ENCODE data around the gene DOC2B. TPM values are rescaled to one million over a fixed set of nuclear protein-coding genes. Genes with fewer than 3 reads are reported as not detected.
"Not testable (repeated sequence)": the region's sequence is repeated elsewhere in the genome, so short reads cannot be mapped to it uniquely, and the experiment has no call there.

The DOC2B gene
- total RNA-seq = 4.5 TPM
- long read RNA-seq, partial matches to known transcripts = 0 of 2 reads
- long read RNA-seq, other reads (novel, unspliced or antisense) = 2 of 2 reads

DNA sequence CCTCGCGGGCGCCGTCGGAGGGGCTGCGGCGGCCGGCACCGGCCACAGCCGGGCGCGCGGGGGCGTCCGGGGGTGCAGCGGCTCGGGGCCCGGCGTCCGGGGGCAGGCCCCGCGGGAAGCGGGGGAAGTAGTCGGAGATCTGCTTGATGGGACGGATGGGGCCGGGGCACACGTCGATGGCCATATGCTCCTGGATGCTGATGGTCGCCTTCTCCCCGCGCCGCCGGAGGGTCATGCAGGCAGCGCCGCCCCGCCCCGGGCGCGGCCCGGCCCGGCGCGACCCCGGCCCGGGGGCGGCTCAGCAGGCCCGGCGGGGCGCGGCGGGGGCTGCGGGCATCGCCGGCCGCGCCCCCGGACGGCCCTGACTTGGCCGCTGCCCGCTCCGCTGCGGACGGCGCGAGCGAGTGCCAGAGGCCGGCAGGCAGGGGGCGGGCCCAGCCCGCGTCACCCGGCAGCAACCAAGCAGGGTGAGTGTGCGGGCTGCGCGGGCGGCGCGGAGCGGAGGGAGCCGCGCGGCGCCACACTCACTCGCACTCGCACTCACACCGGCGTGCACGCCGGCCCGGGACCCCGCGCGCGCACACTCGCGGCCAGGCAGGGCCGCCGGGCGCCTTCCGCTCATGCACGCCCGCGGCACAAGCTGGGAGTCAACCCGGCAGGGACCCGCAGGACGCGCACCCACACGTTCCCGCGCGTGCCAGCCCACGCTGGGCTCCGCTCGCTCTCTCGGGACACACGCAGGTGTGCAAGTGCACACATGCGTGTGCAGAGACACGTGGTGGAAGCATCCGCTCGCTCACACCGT lies at the start of gene DOC2B:
TSS of gene DOC2B (minus strand) at position 406 of the 805 bp plus-strand sequence. CDS start at position 235, 171 bp downstream.
- intact Hi-C loops (cut with DNase I) = loop anchor here (5.0 kb wide), 2 partner anchors 51 to 126 kb away; no protein-coding TSS in a partner anchor
- DNase-seq (ENCODE audit: missing footprints) = peak; percentile 80
- peak; percentile 82 for ATAC-seq

DNA sequence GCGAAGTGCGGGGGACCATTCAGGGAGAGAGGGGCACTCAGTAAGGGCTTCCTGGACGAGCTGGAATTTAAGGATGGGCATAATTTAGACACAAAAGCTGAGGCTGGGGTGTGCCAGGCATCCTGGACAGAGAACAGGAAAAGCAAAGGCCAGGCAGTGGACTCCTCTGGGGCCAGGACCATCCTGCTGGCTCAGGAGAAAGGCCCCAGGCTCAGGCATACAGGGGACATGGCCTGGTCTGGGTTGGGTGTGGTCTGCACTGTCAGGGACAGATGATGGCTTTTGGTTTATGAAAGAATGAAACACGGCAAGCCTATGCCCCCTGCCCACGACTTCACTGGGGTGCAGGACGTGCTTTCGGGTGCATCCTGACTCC lies 48.9 kb upstream of the DOC2B start:
- ATAC-seq (no peak), DNase-seq (ENCODE audit: missing footprints) (peak; percentile 9)
- intact Hi-C loops (cut with DNase I) = loop anchor here (5.0 kb wide), 1 partner anchor 48 kb away; the partner anchor contains the start of gene DOC2B

DNA sequence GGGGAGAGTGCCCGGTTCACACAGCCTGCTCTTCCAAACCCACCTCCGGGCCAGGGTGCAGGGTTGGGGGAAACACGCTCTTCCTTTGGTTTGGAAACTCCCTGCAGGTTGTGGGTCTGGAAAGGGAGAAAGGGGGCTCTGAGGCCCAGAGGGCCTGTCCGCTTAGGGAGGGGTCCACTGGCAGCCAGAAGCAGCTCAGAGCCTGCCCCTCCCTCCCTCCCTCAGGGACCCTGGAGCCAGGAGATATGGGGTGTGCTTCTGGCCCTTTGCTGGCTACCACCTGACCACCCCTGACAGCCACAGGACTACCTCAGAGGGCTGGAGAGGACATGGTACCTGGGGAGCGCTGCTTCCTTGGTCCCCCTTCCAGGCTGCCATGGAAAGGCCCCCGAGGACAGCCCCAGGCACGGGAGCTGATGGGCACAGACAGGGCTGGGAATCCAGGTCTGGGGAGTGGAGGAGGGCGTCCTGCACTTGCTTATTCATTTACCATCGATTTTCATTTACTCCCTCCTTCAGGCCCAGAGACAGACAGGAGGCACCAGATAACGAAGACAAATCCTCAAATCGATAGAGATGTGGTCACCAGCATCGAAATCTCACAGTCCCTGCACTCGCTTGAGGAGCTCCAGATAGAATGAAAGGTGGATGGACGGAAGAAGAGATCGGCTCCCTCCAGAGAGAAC lies 48.4 kb upstream of the DOC2B start:
- DNase-seq (ENCODE audit: missing footprints) = peak; percentile 9
- intact Hi-C loops (cut with DNase I) = loop anchor here (5.0 kb wide), 1 partner anchor 48 kb away; the partner anchor contains the start of gene DOC2B
- ATAC-seq = no peak

DNA sequence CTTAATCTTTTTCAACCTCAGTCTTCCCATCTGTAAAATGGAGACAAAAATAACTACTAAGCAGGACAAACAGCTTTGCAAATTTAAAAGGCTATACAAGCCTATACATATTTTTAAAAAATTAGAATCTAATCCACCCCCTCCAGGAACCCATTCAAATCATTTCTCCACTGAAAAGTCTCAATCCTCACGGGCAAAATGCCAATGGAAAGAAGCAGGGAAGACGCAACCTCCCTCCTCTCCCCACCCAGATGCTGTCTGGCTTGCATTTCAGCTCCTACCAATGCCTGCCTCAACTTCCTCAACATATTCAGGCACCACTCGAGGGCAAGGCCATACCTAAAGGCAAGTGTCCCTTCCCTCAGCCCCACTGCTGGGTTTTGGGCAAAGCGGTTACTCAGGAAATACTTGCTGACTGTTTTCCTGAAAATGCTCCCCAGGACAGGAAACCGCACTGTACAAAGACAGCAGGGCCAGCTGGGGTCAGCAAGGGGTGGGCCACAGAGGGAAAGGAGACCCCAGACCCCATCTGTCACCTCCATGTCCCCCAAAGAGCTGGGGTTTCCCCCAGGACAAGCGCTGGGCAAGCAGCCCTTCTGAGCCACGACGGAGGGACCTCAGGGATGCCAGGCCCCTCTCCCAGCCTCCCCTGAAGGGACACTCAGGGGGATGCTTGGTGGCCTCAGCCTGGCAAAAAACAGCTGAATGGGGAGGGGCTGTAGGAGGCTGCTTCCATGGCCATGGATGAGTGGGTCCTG lies 47.7 kb upstream of the DOC2B start:
- peak; percentile 5 for DNase-seq (ENCODE audit: missing footprints)
- intact Hi-C loops (cut with DNase I) = no loop called here

DNA sequence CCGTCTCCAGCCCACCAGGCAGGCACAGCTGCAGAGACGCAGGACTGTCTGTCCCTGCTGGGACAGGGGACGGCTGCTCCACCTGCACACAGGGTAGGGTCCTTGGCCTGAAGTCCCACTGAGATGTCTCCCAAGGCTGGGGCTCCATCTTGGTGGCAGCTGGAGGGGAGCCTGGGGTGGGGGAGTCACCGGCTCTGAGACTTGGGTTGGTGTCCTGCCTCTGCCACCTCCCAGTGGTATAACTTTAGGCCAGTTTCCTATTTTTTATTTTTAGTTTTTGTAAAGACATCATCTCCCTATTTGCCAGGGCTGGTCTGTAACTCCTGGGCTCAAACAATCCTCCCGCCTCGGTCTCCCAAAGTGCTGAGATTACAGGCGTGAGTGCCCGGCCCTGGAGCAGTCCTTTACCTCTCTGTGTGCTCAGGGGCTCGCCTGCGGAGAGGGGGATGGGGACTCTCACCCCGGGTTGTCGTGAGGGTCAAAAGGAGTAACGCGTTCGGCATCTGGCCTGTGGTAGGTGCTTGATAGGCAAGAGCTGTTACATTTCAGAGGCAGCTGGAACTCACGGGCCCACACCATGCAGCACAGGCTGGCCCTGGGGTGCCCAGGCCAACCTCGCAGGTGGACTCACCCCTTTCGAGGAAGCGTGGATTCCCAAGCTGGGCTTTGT lies 46.6 kb upstream of the DOC2B start:
- peak; percentile 37 for DNase-seq (ENCODE audit: missing footprints)
- no peak for ATAC-seq
- intact Hi-C loops (cut with DNase I) = no loop called here

More for the DNA sequence above, 47.7 kb upstream of the DOC2B start:
- ATAC-seq = no peak

DNA sequence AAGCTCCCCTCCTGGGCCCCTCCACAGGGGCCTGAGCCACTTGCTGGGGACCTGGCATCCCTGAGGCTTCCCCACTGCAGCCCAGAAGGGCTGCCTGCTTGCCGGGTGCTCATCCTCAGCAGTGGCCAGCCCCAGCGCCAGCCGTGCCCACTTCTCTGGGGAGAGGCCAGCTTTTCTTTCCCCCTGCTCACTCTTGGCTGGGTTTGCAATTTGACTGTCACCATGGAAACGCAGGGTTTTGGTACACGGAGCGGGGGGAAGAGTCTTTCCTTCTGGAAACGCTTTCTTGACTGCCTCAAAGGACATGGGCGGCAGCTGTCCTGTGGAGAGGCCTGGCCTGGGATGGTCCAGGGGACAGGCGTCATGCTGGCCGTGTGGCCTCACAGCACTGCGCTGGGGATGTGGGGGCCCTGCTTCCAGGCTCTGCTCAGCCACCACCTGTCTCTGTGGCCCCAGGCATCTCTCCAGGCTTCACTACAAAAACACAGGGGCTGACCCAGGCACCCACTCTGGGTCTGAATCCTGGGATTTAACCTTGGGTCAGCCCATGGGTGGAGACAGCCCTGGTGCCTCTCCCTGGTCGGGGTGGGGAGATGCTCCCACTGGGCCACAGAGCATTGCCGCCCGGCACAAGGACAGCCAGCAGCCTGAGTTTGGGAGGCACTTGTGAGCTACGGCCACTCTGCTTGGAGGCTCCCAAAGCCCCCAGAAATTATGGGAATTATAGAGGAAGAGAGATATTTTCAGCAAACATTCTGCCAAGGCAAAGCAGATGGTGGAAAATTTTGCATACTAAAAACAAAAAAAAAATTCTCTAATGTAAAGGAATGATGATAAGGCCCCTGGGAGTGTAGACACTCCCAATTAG lies 45.9 kb upstream of the DOC2B start:
- intact Hi-C loops (cut with DNase I) = no loop called here
- ATAC-seq (no peak), DNase-seq (ENCODE audit: missing footprints) (no peak)

DNA sequence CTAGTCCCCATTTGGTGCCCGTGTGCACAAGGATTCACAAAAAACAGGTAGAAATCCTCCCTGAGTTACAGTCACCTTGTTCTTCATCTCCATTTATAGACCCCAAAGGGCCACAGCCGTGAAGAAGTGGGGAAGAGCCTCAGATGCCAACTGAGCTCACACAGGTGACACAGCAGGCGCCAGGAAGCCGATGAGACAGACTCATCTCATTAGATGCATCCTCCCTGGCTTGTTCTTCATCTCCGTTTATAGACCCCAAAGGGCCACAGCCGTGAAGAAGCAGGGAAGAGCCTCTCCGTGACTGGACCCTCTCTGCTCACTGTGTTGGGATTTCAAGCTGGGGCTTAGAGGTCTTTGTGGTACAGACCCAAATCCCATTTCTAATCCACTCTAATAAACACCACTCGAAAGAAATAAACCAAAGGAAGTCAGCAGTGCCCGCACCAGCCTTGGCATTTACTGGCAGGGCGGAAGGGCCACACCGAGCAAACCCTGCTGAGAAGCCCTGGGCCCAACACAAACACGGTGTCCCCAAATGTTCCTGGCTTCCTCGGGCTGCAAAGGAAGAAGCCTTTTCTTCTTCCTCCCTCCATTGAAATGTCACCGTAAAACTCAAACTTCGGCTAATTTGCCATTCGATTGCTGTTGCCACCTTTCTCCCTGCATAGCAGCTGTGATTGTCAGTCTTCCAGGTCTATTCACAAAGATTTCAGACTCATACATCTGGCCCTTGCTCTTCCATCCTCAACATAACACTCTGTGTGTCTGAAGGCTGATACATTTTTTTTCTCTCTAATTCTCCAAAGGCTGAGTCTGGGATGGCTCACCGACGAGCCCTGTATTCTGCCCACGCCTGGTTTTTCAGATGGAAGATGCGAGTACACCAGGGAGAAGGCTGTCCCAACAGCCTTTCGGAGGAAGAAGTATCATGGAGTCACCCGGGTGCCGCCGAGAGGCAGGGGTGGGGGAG lies 44.9 kb upstream of the DOC2B start:
- DNase-seq (ENCODE audit: missing footprints) (no peak), ATAC-seq (no peak)
- intact Hi-C loops (cut with DNase I) = no loop called here

DNA sequence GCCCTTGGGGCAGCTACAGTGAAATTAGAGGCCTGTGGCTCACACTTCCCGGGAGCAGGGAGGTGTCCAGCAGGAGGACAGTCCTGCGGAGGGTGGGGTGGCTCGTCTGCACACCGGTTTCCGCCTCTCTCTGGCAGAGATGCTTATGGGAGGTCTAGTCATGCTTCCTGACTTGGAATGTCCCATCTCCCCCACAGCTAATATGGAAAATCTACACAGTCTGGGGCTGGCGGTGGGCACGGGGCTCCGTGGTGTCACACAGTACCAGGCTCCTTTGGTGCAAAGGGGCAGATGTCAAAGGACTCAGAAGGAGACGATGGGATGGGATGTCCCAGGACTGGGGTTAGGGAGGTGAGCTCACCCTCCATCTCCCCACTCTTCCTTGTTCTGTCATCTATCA lies 44.1 kb upstream of the DOC2B start:
- DNase-seq (ENCODE audit: missing footprints) (peak; percentile 32), ATAC-seq (no peak)
- intact Hi-C loops (cut with DNase I) = no loop called here

DNA sequence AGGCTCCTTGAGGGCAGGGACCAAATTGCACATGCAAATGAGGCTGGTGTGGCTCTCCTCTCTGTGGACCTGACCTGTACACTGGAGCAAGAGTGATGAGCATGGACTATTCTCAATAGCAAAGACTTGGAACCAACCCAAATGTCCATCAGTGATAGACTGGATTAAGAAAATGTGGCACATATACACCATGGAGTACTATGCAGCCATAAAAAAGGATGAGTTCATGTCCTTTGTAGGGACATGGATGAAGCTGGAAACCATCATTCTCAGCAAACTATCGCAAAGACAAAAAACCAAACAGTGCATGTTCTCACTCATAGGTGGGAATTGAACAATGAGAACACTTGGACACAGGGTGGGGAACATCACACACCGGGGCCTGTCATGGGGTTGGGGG lies 43.1 kb upstream of the DOC2B start:
- intact Hi-C loops (cut with DNase I); ATAC-seq: not testable (repeated sequence)
- peak; percentile 1 for DNase-seq (ENCODE audit: missing footprints)

DNA sequence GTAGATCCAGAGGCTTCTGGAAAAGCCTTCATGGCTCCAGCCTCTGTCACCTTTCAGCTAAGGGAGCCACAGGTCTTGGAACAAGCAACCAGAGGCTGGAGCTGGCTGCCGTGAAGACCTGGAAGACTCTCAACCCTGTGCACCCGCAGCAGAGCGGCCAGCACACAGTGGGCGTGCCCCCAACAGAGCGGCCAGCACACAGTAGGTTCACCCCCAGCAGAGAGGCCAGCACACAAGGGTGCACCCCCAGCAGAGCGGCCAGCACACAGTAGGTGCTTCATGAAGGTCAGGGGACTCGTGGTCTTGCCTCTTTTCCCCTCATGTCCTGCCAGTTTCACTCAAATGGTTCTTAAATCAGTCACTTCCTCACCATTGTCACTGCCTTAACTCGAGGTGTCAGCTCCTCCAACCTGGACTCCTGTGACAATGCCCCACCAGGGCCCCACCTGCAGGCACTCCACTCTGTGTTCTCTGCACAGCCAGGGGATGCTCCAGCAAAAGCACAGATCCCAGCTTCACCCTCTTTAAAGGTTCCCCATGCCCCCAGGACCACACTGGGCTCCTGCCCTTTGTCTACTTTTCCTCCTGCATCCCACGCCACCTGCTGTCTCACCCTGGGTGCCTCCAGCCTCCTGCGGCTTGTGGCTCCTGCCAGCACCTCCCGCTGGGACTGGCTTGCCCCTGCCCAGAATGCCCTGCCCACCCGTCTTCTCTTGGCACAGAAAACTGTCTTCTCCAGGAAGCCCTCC lies 42.4 kb upstream of the DOC2B start:
- intact Hi-C loops (cut with DNase I) = no loop called here
- DNase-seq (ENCODE audit: missing footprints) (peak; percentile 48), ATAC-seq (no peak)

DNA sequence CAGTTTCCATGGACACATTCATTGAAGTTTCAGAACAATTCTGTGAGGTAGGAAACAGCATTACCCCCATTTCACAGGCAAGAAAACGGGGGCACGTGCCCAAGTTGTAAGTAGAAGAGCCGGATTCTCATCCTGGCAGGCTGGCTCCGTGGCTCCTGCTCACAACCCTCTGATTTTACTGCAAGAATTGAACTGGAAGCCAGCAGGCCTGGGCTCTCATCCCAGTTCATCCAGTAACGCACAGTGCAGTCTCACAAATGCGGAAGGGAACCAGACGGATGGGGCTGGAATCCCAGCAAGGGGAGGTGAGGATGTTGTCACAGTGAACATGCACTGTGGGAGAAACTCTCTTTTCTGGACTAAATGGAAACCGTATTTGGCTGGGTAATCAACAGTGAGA lies 40.7 kb upstream of the DOC2B start:
- intact Hi-C loops (cut with DNase I) = no loop called here
- ATAC-seq = peak; percentile 72
- DNase-seq (ENCODE audit: missing footprints) = no peak

DNA sequence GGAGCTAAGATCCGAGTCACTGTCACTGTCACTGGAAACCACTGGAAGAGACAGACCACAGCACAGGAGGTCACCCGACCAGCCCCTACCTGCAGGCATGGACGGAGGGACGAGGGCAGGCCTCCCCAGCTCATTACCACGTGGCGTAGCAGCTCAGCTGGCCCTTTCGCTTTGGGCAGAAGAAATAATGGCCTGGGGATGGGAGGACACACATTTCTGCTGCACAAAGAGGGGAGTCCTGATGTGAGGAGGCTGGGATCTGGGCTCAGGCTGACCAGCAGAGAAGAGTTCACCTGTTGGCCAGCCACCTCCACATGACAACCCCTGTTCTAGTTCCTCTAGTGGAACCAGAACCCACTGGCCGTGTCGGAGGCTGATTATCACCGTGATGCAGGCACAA lies 38.2 kb upstream of the DOC2B start:
- no peak for ATAC-seq
- peak; percentile 33 for DNase-seq (ENCODE audit: missing footprints)
- intact Hi-C loops (cut with DNase I) = no loop called here

DNA sequence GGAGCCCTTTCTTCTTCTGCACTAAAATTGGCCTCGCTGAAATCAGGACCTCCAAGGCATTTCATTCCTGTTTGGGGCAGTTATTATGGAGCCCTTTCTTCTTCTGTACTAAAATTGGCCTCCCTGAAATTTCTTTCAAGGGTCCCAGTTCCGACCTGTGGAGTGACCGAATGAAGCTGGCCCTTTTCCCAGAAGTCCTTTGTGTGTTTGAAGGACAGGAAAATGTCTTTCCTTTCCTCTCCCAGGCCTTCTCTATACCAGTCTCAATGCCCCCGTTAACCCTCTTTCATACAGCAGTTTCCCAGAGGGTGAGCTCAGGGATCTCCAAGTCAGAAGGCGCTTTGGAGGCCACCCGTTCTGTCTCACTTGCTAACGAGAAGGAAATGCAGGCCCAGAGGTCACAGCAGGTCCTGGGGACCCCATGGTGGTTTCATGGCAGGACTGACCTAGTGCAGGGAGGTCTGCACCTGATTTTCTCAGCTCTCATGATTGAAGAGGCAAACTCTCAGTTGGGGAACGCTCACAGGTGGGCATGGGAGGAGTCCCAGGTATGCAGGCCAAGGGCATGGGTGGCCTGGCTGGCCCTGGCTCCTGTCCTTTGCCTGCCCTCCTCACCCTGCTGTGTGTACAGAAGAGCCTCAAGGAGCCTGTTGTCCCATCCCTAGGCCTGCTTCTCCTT lies 37.1 kb upstream of the DOC2B start:
- peak; percentile 4 for DNase-seq (ENCODE audit: missing footprints)
- intact Hi-C loops (cut with DNase I) = no loop called here

DNA sequence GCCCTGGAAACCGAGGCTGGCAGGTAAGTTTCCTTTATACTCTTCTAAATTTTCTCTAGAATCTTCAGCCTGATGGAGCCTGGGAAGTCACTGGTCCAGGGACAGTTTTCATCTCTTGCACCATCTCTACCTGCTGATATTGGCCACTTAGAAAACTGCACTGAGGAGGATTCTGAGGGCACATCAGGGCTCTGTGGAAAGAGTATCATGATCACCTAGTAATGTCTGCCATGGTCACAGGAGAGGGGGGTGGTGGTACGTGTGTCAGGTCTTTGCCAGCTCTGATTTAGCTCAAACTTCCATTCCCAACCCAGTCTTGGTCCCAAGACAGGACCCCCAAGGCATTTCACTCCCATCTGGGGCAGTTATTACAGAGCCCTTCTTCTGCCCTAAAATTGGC lies 35.2 kb upstream of the DOC2B start:
- intact Hi-C loops (cut with DNase I) = no loop called here
- DNase-seq (ENCODE audit: missing footprints) (no peak), ATAC-seq (no peak)

More for the DNA sequence above, 37.1 kb upstream of the DOC2B start:
- ATAC-seq = no peak
